ENCODE data around the gene CCT3. TPM values are rescaled to one million over a fixed set of nuclear protein-coding genes. Genes with fewer than 3 reads are reported as not detected.
A peak's percentile ranks its signal among the peaks of the same experiment; 100 is the strongest.

The CCT3 gene
- total and polyA plus RNA-seq, 10 of the 15 experiments (the other 5 are each of a cell fraction or from before 2014, with no cell fraction given), result 319 to 585 (median 427) TPM

GRCh38 chr1:156281281-156281680 lies 56.8 kb downstream of the CCT3 start (continued):
- TF ChIP-seq ZBTB4 (CRISPR knock-in tag; IDR thresholded peaks at IDR 0.05) (no peak), POU2F2 (IDR thresholded peaks at IDR 0.05; ENCODE audit: borderline replicate concordance, low read depth, low read length) (peak; percentile 37; the same call in 1 of the 3 replicates), CTCF (IDR thresholded peaks at IDR 0.05 in 2 of 3, conservative IDR thresholded peaks at IDR 0.05 in 1 of 3; ENCODE audit: control insufficient read depth in 2 of 3, extremely low read depth in 1 of 3, insufficient read depth in 1 of 3, low read depth in 3 of 3, low read length in 3 of 3) (peak; percentile 4 to 29 (median 21); a peak in 2 of 6 replicates), MEF2A (IDR thresholded peaks at IDR 0.05; ENCODE audit: insufficient read depth, low read depth, low read length) (peak; percentile 97), NKRF (conservative IDR thresholded peaks at IDR 0.05) (peak; percentile 93), RUNX3 (IDR thresholded peaks at IDR 0.05; ENCODE audit: low read length) (peak; percentile 51; the same call in 1 of the 2 replicates), CHD2 (IDR thresholded peaks at IDR 0.05; ENCODE audit: borderline replicate concordance, low read depth, low read length) (peak; percentile 38; the same call in 1 of the 2 replicates), SIN3A (IDR thresholded peaks at IDR 0.05; ENCODE audit: low read depth, low read length) (peak; percentile 97), BCL11A (IDR thresholded peaks at IDR 0.05; ENCODE audit: low read depth, low read length) (no peak), PKNOX1 (IDR thresholded peaks at IDR 0.05) (peak; percentile 75), ATF7 (IDR thresholded peaks at IDR 0.05; ENCODE audit: low read depth) (peak; percentile 82), GATAD2B (conservative IDR thresholded peaks at IDR 0.05; ENCODE audit: low read depth) (0 out of 2 replicates have a peak, but pooled peaks have one; percentile 3), ATF2 (IDR thresholded peaks at IDR 0.05; ENCODE audit: low read length) (peak; percentile 71; the same call in 1 of the 2 replicates), WRNIP1 (IDR thresholded peaks at IDR 0.05; ENCODE audit: borderline replicate concordance, low read depth, low read length) (0 out of 2 replicates have a peak, but pooled peaks have one; percentile 34), SMARCA5 (IDR thresholded peaks at IDR 0.05) (no peak), EGR1 (IDR thresholded peaks at IDR 0.05; ENCODE audit: borderline replicate concordance in 1 of 2, low read depth in 2 of 2, low read length in 2 of 2) (0 out of 3 replicates have a peak, but pooled peaks of 1 of the 2 experiments have one; percentile 23), POLR2A (IDR thresholded peaks at IDR 0.05; ENCODE audit: low read depth, low read length) (peak; percentile 51), RELA (IDR thresholded peaks at IDR 0.05; ENCODE audit: borderline replicate concordance, partially characterized antibody) (no peak), TAF1 (IDR thresholded peaks at IDR 0.05; ENCODE audit: borderline replicate concordance, low read depth, low read length) (0 out of 2 replicates have a peak, but pooled peaks have one; percentile 31), GABPA (IDR thresholded peaks at IDR 0.05; ENCODE audit: low read depth) (no peak), JUND (IDR thresholded peaks at IDR 0.05; ENCODE audit: low read depth, low read length) (peak; percentile 78; the same call in 1 of the 2 replicates)

Measured in GM12878 (cell line).